Kidney tubule cell (primary cell): ENCODE measurements around the gene ZCCHC17.
A peak's percentile ranks its signal among the peaks of the same experiment; 100 is the strongest.

ENCODE experiments used
- DNase-seq: peaks from one replicate; pipeline ENCODE4 v3.0.0-alpha.2; 2018; ENCODE audit warnings: low spot score

ZCCHC17 gene

GRCh38 chr1:31306278-31306677, 9.4 kb downstream of the ZCCHC17 start:
- peak; percentile 78 for DNase-seq

- no peak for DNase-seq
Observed at GRCh38 chr1:31308036-31308435, 11.2 kb downstream of the ZCCHC17 start.

GRCh38 chr1:31310198-31310597, 13.4 kb downstream of the ZCCHC17 start:
- DNase-seq: no peak

DNA sequence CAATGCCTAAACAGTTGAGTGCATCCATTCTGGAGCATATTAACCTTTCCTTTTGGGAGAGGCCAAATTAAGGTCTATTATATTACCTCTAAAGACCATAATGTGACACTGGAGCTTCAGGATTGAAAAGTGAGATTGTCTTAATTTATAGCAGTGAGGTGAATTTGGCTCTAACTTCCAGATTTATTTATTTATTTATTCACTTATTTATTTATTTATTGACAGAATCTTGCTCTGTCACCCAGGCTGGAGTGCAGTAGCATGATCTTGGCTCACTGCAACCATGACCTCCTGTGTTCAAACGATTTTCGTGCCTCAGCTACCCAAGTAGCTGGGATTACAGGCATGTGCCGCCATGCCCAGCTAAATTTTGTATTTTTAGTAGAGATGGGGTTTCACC, 19.1 kb downstream of the ZCCHC17 start:
- no peak for DNase-seq

- DNase-seq: no peak
Observed at GRCh38 chr1:31318146-31318545, 21.3 kb downstream of the ZCCHC17 start.

DNA sequence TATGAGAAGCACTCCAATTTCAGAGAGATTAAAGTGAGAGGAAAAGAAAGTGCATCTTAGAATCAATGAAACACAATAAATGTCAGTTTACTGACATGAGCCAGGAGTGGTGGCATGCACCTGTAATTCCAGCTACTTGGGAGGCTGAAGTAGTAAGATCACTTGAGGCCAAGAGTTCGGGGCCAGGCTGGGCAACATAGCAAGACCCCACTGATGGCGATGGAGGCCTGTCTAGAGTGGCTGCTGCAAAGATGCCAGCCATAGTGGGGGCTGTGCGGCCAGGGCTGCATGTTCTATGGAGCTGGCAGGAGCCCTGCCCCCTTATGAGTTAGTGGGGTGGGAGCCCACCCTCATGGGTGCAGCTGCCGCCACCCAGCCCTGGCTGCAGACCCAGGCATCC, 27.3 kb downstream of the ZCCHC17 start:
- DNase-seq: no peak

DNA sequence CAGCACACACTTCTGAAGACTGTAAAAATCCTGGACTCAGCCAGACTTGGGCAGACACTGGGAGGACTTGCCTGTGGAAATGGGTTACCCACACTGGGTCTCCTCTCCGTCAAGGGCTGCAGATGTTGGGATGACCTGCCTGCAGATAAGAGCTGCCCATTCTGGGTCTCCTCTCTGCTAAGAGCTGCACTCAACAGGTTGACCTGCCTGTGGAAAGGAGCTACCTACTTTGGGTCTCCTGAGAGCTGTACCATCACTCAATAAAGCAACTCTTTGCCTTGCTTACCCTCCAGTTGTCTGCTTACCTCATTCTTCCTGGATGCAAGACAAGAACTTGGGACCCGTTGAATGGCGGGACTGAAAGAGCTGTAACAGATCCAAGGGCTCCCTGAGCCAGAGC, 28.2 kb downstream of the ZCCHC17 start:
- DNase-seq: no peak

GRCh38 chr1:31326461-31326860, 29.6 kb downstream of the ZCCHC17 start:
- no peak for DNase-seq

GRCh38 chr1:31327381-31327780, 30.5 kb downstream of the ZCCHC17 start:
- DNase-seq: no peak

- DNase-seq: peak; percentile 25
Observed at GRCh38 chr1:31335007-31335406, 38.2 kb downstream of the ZCCHC17 start.

- no peak for DNase-seq
Observed at GRCh38 chr1:31336687-31337467, 40.0 kb downstream of the ZCCHC17 start.

- DNase-seq: no peak
Observed at GRCh38 chr1:31344503-31344902, 47.7 kb downstream of the ZCCHC17 start.

DNA sequence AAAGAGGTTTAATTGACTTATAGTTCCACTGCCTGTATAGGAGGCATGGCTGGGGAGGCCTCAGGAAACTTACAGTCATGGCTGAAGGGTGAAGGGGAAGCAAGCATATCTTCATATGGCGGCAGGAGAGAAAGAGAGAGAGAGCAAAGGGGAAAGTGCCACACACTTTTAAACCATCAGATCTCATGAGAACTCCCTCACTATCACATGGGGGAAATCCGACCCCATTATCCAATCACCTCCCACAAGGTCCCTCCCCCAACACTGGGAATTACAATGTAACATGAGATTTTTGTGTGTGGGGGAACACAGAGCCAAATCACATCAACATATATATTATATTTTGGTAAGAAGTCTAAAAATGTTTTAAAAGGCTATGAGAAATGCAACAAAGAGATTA, 48.8 kb downstream of the ZCCHC17 start:
- no peak for DNase-seq

DNA sequence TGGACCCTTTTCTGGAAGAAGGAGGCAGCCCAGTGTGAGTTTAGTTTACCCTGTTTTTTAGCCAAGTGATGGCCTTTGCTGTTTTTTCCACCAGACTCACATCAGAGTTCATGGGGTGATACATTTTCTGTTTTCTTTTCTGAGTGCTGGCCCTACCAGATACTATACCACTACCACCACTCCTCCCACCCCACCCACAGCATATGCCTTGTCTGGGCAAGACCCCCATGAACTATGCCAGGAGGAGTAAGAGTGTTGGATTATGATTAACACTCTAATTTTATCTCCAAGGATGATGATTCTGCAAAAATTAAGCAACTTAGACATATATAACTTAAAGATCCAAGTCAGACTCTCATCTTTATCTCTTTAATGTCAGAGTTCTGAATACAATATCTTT, 50.0 kb downstream of the ZCCHC17 start:
- DNase-seq: no peak

GRCh38 chr1:31348449-31348848, 51.6 kb downstream of the ZCCHC17 start:
- DNase-seq: no peak

DNA sequence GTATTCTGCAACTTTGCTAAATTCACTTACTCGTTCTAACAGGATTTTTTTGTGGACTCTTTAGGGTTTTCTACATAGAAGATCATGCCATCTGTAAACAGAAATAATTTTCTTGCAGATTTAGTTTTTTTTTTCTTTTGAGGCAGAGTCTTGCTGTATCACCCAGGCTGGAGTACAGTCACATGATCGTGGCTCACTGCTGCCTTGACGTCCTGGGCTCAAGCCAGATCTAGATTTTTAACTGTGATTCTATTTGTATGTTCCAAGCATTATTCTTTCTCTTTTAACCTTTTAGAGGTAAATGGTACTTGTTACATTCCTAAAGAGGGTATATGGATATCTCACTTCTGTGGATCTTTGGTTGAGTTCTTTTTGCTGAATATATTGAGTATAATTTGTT, 57.5 kb downstream of the ZCCHC17 start:
- DNase-seq: no peak

- no peak for DNase-seq
Observed at GRCh38 chr1:31356427-31356826, 59.6 kb downstream of the ZCCHC17 start.

DNA sequence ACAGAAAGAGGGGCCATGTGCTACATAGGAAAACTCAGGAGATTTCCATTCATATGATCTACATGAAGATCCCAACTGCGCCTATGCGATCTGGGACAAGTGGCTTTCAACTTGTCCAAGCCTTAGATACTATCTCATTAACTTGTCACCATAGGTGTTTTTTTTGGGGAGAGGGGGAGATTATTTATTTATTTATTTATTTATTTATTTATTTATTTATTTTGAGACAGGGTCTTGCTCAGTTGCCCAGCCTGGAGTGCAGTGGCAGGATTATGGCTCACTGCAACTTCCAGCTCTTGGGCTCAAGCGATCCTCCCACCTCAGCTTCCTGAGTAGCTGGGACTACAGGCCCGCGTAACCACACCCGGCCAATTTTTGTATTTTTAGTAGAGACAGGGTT, 64.8 kb downstream of the ZCCHC17 start:
- DNase-seq: no peak

- no peak for DNase-seq
Observed at GRCh38 chr1:31362032-31362431, 65.2 kb downstream of the ZCCHC17 start.

GRCh38 chr1:31364561-31365250, 67.9 kb downstream of the ZCCHC17 start:
- DNase-seq: peak; percentile 85

GRCh38 chr1:31366796-31367195, 70.0 kb downstream of the ZCCHC17 start:
- DNase-seq: no peak

DNA sequence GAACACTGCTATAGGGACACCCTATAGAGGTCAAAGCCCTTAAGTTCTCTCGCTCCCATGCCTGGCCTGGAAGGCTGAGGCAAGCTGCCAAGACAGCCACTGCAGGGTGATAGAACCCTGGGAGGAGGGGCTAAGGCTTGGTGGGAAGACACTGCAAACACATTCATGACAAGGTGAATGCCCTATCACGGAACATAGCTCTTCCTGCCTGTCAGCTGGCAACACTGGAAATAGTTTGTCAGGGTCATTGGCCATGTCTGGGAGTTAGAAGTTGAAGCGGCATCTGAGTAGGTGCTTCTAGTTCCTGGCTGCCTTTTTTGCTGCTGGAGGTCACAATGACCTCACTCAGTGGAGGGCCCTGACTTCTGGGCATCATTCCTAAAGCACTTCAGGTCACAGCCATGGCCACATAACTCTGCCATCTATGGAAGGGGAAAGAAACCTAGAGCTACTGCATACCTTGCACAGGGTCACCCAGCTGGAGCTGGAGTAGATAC, 71.8 kb downstream of the ZCCHC17 start:
- peak; percentile 55 for DNase-seq

GRCh38 chr1:31370021-31370420, 73.2 kb downstream of the ZCCHC17 start:
- no peak for DNase-seq

DNA sequence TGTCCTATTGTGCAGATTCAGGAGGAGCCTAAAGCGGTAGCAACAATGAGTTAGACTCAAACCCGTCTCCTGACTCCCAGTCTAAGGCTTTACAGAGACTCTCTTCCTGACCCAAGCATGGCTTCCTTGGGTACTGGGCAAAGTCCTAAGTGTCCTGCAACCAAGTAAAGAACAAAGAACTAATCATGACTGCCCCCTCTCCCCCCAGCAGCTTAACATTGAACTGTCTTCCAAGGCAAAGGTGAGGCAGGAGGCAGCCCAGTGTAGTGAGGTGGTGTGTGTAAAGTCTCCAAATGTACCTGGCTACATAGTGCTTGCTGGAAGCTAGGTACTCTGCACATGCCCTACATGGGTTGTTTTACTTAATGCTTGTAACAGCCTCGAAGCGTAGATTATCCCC, 73.7 kb downstream of the ZCCHC17 start:
- no peak for DNase-seq
